NT2/D1 (cell line): ENCODE data around the gene FBLN7.

Experiments
- SUZ12 ChIP-seq: IDR thresholded peaks from 2 replicates; pipeline ENCODE4 v1.6.1; 2011; ENCODE audit not compliant: insufficient read length, insufficient read depth; ENCODE audit errors: extremely low read depth
- ZNF274 ChIP-seq: IDR thresholded peaks from 2 replicates; pipeline ENCODE4 v1.6.1; 2011; ENCODE audit warnings: mild to moderate bottlenecking, low read depth, low read length

DNA sequence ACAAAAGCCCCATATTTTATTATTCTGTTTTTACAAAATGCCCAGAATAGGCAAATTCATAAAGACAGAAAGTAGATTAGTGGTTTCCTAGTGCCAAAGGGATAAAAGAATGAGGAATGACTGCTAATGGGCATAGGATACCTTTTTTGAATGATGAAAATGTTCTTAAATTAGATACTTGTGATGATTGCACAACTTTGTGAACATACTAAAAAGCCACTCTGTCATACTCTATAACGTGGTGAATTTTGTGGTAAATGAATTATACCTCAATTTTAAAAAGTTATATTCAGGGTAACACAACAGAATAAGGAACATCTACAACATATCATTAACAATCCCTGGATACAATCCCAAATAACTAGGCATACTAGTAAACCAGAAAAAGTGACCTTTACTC is 9.1 kb upstream of the FBLN7 start:
- TF ChIP-seq ZNF274 = no peak
- TF ChIP-seq SUZ12 = no peak
